Activated naive CD8-positive, alpha-beta T cell treated with anti-CD3 and anti-CD28 coated beads, Interleukin-2, amount 10 ng/mL, durations not matched to agents 7 days and 5 days (primary cell): ENCODE results near the gene HIVEP3. TPM values are rescaled to one million over a fixed set of nuclear protein-coding genes. Genes with fewer than 3 reads are reported as not detected.
A peak's percentile ranks its signal among the peaks of the same experiment; 100 is the strongest.

Experiments
- ATAC-seq: fragments of 150-1000 bp; cut with Tn5 transposase; one replicate; pipeline ENCODE4 v1.10.0; 2021; ENCODE audit warnings: low read depth, moderate library complexity
- POLR2A ChIA-PET: fragments of 350-600 bp; sonication (Branson Sonifier 250); formaldehyde crosslinking; loops from one replicate; lab custom pipeline; 2021; ENCODE audit warnings: antibody characterized with exemption; lab: Charles Lee
- DNase-seq: peaks from one replicate; pipeline ENCODE4 v3.0.0; 2021
- H3K27ac Mint-ChIP-seq: one replicate; pipeline ENCODE4 v1.8.0; 2022; ENCODE audit warnings: mild to moderate bottlenecking, mixed read lengths
- H3K27me3 Mint-ChIP-seq: one replicate; pipeline ENCODE4 v1.8.0; 2022; ENCODE audit warnings: mild to moderate bottlenecking, moderate library complexity, mixed read lengths
- H3K36me3 Mint-ChIP-seq: one replicate; pipeline ENCODE4 v1.8.0; 2021; ENCODE audit warnings: mild to moderate bottlenecking, mixed read lengths
- H3K4me1 Mint-ChIP-seq: one replicate; pipeline ENCODE4 v1.8.0; 2021; ENCODE audit warnings: mixed read lengths
- H3K4me3 Mint-ChIP-seq: one replicate; pipeline ENCODE4 v1.8.0; 2022; ENCODE audit warnings: mild to moderate bottlenecking, moderate library complexity, mixed read lengths
- H3K9me3 Mint-ChIP-seq: one replicate; pipeline ENCODE4 v1.8.0; 2021; ENCODE audit warnings: mixed read lengths
- total RNA-seq, 2 experiments: library from RNA; stranded (reverse); gene quantifications; one replicate each; pipeline ENCODE4 v1.2.3, GENCODE V29; 2021

HIVEP3 gene
- total RNA-seq, 2 experiments from 2014 or later = 10.1 to 10.7 TPM

DNA sequence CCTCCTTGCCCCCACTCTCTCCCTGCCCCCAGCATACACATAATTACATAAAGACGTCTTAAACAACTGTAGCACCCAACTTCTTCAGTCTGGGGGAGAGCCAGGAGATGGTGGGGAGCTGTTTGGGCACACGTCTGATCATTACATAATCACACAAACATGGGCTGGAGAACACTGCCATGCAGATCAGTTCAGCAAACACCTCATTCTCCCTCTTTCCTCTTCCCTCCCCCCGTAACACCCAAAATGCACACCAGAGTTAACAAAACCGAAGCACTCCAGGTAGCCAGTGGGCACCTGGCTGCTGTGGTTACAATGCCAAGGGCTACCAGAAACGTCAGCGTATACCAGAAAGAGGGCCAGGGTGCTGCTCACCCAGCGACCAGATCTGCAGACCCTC, 1.6 kb downstream of the HIVEP3 start:
- no peak for DNase-seq
- POLR2A ChIA-PET = interaction anchor here (1.2 to 6.1 kb wide), 4 partner anchors 14 to 125 kb away, joined by 3 to 98 read pairs (median 5); no protein-coding TSS in a partner anchor
- Mint-ChIP-seq H3K36me3 (peaks cover 1% of the 10 kb centered on the region), H3K4me3 (peak overlapping the region; percentile 76), H3K27ac (peak overlapping the region; percentile 81), H3K27me3 (no peaks in the 10 kb centered on the region), H3K9me3 (no peaks in the 10 kb centered on the region), H3K4me1 (peaks cover 57% of the 10 kb centered on the region)
- no peak for ATAC-seq

DNA sequence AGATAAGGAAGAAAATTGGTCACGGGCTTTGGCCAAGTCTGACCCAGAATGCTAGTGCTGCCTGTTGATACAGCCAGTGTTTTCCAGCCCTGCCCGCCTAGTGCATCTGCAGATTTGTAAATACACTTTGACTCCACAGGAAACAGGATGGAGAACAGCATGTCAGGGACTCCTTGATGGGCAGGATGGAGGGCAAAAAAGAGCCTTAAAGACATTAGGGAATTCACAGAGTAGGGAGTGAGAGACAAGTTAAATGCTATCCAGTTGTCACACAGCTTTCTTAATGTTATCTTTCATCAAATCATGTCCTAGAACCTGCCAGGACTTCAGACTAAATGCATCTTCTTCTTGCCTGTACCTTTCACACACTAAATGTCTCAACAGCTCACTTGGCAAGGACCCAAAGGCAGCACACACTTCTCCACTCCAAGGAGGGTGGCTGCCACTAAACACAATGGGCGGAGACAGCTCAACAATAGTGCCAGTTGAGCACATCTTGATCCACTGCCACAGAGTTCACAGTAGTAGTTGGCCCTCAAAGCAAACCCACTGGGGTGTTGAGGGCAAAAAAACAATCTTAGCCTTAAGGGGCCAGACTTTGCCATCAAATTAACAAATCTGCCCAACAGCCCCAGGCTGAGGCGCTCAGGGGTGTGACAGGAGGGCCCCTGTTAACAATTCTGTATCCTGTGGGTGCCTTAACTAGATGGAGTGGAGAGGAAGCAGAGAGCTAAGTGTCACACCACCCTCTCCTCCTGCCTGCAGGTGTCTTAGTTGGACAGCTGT, 2.7 kb downstream of the HIVEP3 start:
- Mint-ChIP-seq H3K27ac (peak overlapping the region; percentile 81), H3K36me3 (peaks cover 3% of the 10 kb centered on the region), H3K4me1 (peaks cover 57% of the 10 kb centered on the region), H3K4me3 (peak overlapping the region; percentile 76), H3K9me3 (no peaks in the 10 kb centered on the region), H3K27me3 (no peaks in the 10 kb centered on the region)
- no peak for DNase-seq
- POLR2A ChIA-PET = interaction anchor here (1.2 to 6.1 kb wide), 3 partner anchors 17 to 124 kb away, joined by 4 to 98 read pairs (median 5); no protein-coding TSS in a partner anchor
- no peak for ATAC-seq

DNA sequence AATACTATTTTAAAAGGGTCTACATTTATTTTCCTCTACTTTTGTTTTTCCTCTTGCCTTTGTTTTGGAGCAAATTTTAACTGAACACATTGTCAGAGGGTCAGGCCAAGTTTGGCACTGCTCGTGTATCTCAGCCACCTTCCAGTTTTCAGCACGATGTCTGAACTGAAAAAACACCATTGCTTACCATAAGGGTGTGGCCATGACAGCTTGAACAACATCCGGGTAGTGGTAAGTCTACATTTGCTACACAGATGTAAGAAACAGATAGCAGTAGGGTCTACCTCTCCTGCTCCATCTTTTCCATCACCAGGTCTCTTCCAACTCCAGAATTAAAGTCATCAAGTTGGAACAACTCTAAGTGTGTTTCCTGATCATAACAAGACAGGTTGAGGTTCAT, 4.2 kb downstream of the HIVEP3 start:
- DNase-seq (no peak), ATAC-seq (peak; percentile 58)
- POLR2A ChIA-PET = interaction anchor here (0.7 to 6.1 kb wide), 2 partner anchors 23 kb away, joined by 3 to 98 read pairs; no protein-coding TSS in a partner anchor
- peaks cover 6% of the 10 kb centered on the region for H3K36me3 Mint-ChIP-seq
- H3K27ac Mint-ChIP-seq = peak overlapping the region; percentile 88
- H3K4me1 Mint-ChIP-seq = peaks cover 46% of the 10 kb centered on the region
- H3K27me3 Mint-ChIP-seq = no peaks in the 10 kb centered on the region
- H3K4me3 Mint-ChIP-seq = peak overlapping the region; percentile 62
- peaks cover 2% of the 10 kb centered on the region for H3K9me3 Mint-ChIP-seq

DNA sequence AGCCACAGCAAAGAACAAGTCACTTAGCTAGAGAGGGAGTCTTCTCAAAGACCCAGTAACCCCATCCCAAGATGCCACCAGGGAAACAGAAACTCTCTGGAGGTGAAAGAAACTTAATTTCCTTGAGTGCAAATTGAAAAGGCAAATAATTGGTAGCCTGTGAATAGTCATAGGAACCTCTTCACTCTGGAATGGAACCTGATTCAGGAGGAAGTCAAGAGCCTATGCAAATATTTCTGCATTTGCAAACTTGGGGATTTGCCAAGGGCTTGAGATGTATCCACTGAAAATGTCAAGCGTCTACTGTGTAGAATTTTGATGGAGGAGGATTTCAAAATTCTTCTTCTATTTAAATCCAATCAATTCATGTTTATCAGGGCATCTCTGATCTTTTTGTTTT, 5.7 kb downstream of the HIVEP3 start:
- Mint-ChIP-seq H3K27me3 (peaks cover 2% of the 10 kb centered on the region), H3K4me1 (peaks cover 34% of the 10 kb centered on the region), H3K9me3 (peaks cover 5% of the 10 kb centered on the region), H3K36me3 (peaks cover 14% of the 10 kb centered on the region), H3K27ac (no peak overlapping the region), H3K4me3 (no peak overlapping the region)
- no peak for DNase-seq
- no peak for ATAC-seq
- POLR2A ChIA-PET = no interaction called here

DNA sequence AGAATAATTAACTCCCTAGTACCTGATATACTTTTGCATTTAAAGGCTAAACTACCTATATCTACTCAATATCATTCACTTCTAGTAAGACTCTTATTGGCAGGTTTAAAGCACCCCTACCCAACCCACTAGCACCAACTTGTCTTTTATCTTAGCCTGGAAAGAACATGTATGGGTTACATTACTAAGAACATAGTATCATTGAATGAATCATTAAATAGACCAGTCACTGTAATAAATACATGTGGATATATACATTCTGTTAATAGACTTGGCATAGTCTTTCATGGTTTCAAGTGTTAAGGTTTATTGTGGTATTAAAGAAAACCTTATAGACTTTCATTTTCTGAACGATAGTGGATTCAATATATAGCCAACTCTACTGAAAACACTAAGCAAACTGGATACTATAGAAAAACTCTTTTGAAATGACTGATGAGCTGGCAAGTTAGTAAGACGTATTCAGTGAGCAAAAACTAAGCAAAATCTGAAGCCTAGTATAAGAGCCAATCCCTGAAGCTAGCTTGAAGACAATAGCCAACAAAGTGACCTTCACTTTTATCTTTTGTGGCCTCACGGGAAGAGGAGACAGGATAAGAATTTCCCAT, 10.3 kb downstream of the HIVEP3 start:
- Mint-ChIP-seq H3K27me3 (peaks cover 2% of the 10 kb centered on the region), H3K36me3 (peaks cover 22% of the 10 kb centered on the region), H3K4me1 (peaks cover 13% of the 10 kb centered on the region), H3K4me3 (no peak overlapping the region), H3K9me3 (peaks cover 5% of the 10 kb centered on the region), H3K27ac (no peak overlapping the region)
- no peak for DNase-seq
- POLR2A ChIA-PET = interaction anchor here (2.2 kb wide), 1 partner anchor 11 kb away, joined by 6 read pairs; no protein-coding TSS in a partner anchor
- ATAC-seq = no peak

DNA sequence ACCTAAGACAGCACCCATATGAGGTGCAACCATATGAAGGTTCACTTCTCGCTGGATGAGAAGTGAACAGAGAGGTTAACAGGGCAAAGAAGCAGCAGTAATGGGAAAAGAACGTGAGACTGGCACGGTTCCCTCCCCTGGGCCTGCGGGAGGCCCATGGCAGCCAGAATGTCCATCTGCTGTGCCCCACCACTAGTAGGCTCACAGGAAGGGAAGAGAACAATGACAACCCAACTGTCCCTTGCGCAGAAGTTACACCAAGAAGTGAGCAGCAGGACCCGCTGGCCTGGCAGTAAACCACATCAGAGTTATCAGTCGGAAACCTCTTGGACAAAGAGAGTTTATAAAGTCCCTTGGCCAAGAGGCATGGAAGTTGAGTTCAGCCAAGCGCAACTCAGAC, 11.3 kb downstream of the HIVEP3 start:
- DNase-seq = no peak
- POLR2A ChIA-PET = interaction anchor here (2.2 kb wide), 1 partner anchor 12 kb away, joined by 6 read pairs; no protein-coding TSS in a partner anchor

DNA sequence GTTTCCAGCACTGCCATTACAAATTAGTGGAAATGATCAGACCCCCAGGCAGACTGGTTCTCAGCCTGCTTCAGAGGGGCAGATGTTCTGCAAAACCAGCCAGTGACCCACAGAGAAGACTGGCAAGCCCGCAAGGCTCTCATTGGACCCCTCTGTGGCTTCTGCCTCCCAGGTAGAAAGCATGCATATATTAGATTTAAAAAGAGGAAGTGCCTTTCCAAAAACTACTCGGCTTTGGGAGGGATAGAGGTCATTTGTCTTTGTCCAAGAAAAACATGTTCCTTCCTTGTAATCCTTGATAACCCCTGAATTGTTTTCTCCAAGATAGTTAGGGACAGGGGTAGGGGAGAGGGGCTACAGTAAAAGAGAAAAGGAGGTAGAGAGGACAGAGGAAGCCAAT, 11.8 kb downstream of the HIVEP3 start:
- Mint-ChIP-seq H3K27ac (no peak overlapping the region), H3K27me3 (peaks cover 2% of the 10 kb centered on the region), H3K36me3 (peaks cover 22% of the 10 kb centered on the region), H3K9me3 (peaks cover 5% of the 10 kb centered on the region), H3K4me3 (no peak overlapping the region), H3K4me1 (peaks cover 27% of the 10 kb centered on the region)
- no peak for DNase-seq
- no peak for ATAC-seq
- POLR2A ChIA-PET = interaction anchor here (0.6 kb wide), 1 partner anchor 8 kb away, joined by 3 read pairs; no protein-coding TSS in a partner anchor

More for the DNA sequence above, 11.3 kb downstream of the HIVEP3 start:
- Mint-ChIP-seq H3K36me3 (peaks cover 22% of the 10 kb centered on the region), H3K4me3 (no peak overlapping the region), H3K4me1 (peaks cover 22% of the 10 kb centered on the region), H3K27me3 (peaks cover 2% of the 10 kb centered on the region), H3K9me3 (peaks cover 5% of the 10 kb centered on the region), H3K27ac (no peak overlapping the region)
- no peak for ATAC-seq

DNA sequence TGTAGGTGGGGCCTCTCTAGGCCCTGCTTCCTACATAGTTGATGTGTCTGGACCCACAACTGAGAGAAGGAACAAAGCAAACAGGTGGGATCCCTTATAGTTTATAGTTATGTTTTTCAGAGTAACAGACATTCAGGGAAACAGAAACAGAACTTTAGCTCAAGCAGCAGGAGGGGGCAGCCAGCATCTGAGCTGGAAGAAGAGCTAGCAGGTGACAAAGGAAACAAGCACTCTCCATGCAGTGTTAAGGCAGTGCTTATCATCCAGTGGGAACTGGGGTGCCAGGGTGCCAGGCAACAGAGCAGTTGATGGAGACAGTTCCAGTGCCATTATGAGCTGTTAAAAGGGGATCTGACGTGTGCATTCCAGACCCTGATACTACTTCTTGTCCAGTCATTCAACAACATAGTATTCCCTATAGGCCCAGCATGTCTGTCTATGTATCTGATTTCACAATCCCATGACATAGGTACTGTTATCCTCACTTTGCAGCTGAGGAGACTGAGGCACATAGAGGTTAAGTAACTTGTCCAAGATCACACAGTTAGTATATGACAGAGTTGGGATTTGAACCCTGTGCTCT, 13.5 kb downstream of the HIVEP3 start:
- Mint-ChIP-seq H3K9me3 (peaks cover 4% of the 10 kb centered on the region), H3K36me3 (peaks cover 18% of the 10 kb centered on the region), H3K4me1 (peaks cover 41% of the 10 kb centered on the region), H3K4me3 (no peak overlapping the region), H3K27ac (no peak overlapping the region), H3K27me3 (peaks cover 2% of the 10 kb centered on the region)
- POLR2A ChIA-PET = interaction anchor here (0.9 to 1.4 kb wide), 2 partner anchors 14 kb away, joined by 3 to 7 read pairs; partner anchors contain the start of gene HIVEP3
- DNase-seq (no peak), ATAC-seq (no peak)

DNA sequence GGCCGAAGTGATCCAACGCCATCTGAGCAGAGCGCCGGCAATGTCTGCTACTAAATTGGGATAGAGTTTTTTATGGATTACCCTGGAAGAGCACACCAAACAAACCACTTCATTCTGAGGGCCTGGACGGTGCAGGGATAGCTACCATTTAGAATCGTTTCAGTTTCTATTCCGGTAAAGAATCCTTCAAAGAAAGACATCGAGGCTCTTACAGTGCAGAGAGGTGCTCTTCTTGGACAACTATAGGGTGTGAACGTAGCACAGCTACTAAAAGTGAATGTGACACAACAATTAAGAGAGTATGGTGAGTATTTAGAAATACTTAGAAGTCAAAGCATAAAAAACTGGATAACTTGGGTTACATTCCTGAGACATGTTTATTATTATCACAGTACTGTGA, 16.1 kb downstream of the HIVEP3 start:
- Mint-ChIP-seq H3K27ac (peak overlapping the region; percentile 76), H3K4me1 (peaks cover 58% of the 10 kb centered on the region), H3K36me3 (peaks cover 7% of the 10 kb centered on the region), H3K27me3 (no peaks in the 10 kb centered on the region), H3K9me3 (no peaks in the 10 kb centered on the region), H3K4me3 (peak overlapping the region; percentile 54)
- ATAC-seq = no peak
- POLR2A ChIA-PET = interaction anchor here (1.4 to 1.6 kb wide), 2 partner anchors 15 to 17 kb away, joined by 6 to 13 read pairs; partner anchors contain the start of gene HIVEP3
- no peak for DNase-seq

DNA sequence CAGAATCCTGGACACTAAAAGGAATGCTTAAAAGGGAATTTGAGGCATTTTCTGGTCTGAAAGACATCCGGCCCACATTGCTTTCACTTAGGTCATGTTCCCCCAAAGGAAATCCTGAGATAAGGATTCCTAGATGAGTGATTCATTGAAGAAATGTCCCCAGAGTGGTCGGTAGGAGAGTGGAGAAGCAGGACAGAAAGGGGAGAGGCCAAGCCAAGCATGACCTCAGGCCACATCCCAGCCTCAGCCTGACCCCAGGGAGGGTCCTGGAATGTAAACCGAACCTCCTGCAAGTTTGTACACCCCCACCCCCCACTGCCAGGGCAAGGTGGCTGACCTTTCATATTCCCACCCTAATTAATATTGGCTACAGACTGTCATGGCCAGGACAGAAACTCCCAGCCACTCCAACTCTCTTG, 16.6 kb downstream of the HIVEP3 start:
- H3K4me1 Mint-ChIP-seq = peaks cover 62% of the 10 kb centered on the region
- ATAC-seq (no peak), DNase-seq (no peak)
- peaks cover 6% of the 10 kb centered on the region for H3K36me3 Mint-ChIP-seq
- H3K27me3 Mint-ChIP-seq = no peaks in the 10 kb centered on the region
- H3K4me3 Mint-ChIP-seq = peak overlapping the region; percentile 54
- no peaks in the 10 kb centered on the region for H3K9me3 Mint-ChIP-seq
- POLR2A ChIA-PET = interaction anchor here (1.4 to 1.6 kb wide), 2 partner anchors 15 to 17 kb away, joined by 6 to 13 read pairs; partner anchors contain the start of gene HIVEP3
- H3K27ac Mint-ChIP-seq = peak overlapping the region; percentile 80

DNA sequence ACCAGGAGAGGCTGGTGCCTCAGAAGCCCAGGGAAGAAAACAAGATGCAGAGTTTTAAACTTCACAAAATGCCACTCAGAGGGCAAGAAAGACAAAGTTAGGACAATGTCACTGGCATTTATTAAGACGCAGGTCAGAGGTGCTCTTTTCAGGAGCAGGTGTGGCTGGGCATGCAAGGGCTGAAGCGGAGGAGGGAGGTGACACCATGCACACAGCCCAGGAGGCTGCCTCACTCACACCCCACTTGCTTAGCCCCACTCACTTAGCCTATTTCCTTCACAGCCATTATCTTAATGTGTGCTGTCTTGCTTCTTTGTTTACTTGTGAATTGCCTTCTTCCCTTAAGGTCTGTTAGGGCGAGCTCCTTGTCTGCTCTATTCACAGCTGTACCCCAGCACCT, 17.2 kb downstream of the HIVEP3 start:
- Mint-ChIP-seq H3K27me3 (no peaks in the 10 kb centered on the region), H3K27ac (peak overlapping the region; percentile 80), H3K9me3 (peaks cover 1% of the 10 kb centered on the region), H3K4me1 (peaks cover 67% of the 10 kb centered on the region), H3K4me3 (peak overlapping the region; percentile 23), H3K36me3 (peaks cover 7% of the 10 kb centered on the region)
- ATAC-seq (no peak), DNase-seq (no peak)
- POLR2A ChIA-PET = interaction anchor here (0.7 kb wide), 1 partner anchor 10 kb away, joined by 3 read pairs; no protein-coding TSS in a partner anchor

DNA sequence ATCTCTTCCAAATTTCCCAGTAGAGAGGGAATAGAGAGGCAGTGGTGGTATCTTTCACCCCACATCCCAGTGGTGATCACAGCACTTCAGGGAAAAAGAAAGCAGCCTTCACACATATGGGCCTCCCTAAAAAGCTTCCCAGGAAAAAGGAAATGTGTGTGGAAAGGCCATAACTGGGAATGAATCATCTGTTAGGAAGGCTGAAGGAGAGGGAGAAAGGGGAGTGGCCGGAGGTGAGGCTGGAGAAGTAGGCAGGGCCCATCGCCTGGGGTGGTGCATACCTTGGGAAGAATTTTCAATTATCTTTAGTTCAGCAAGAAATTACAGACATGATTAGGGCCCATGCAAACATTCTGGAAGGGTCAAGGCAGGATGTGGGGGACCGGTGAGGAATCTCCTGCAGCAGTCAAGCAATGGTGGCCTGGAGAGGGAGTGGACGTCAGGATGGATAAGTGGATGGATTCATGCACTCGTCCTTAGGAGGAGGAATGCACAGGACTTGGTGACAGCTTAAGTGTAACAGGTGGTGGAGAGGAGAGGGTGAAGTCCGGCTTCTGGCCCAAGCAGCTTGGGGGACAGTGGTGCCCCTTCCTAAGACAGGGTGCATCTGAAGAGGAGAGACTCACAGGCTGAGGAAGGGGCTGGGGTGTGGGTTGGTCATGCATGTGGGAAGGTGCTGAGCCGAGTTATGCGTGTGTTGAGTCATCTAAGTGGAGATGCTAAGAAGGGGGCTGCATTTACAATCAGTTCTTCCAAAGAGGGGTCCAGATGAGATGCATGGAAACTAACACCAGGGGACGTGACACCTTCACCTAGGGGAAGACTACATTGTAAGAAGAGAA, 17.9 kb downstream of the HIVEP3 start:
- Mint-ChIP-seq H3K36me3 (peaks cover 6% of the 10 kb centered on the region), H3K4me3 (no peak overlapping the region), H3K4me1 (peaks cover 66% of the 10 kb centered on the region), H3K9me3 (peaks cover 1% of the 10 kb centered on the region), H3K27me3 (no peaks in the 10 kb centered on the region), H3K27ac (peak overlapping the region; percentile 80)
- ATAC-seq (no peak), DNase-seq (no peak)
- POLR2A ChIA-PET = interaction anchor here (0.7 to 2.6 kb wide), 2 partner anchors 9 to 19 kb away, joined by 3 to 19 read pairs; partner anchors contain the start of gene HIVEP3
